Endodermal cell (in vitro differentiated cells): Measurements from ENCODE around the gene ANLN. TPM values are rescaled to one million over a fixed set of nuclear protein-coding genes. Genes with fewer than 3 reads are reported as not detected.
"Not testable (repeated sequence)": the region's sequence is repeated elsewhere in the genome, so short reads cannot be mapped to it uniquely, and the experiment has no call there.

ENCODE experiments used
- DNase-seq: peaks from one replicate; pipeline ENCODE4 v3.0.0-alpha.2; 2017
- H3K27ac ChIP-seq: 2 replicates; pipeline ENCODE4 v1.5.1; 2013; ENCODE audit warnings: mild to moderate bottlenecking, low read depth, low read length, moderate library complexity
- H3K27me3 ChIP-seq: 2 replicates; pipeline ENCODE4 v1.6.1; 2013; ENCODE audit warnings: mild to moderate bottlenecking, low read length, moderate library complexity; ENCODE audit not compliant: insufficient read depth, control insufficient read depth, poor library complexity, severe bottlenecking
- H3K36me3 ChIP-seq: 2 replicates; pipeline ENCODE4 v1.7.0; 2013; ENCODE audit warnings: mild to moderate bottlenecking, low read length, moderate library complexity; ENCODE audit not compliant: control insufficient read depth, insufficient read depth
- H3K4me1 ChIP-seq: one replicate; pipeline ENCODE4 v1.7.0; 2013; ENCODE audit warnings: low read length; ENCODE audit not compliant: control insufficient read depth, insufficient read depth
- H3K4me3 ChIP-seq: 2 replicates; pipeline ENCODE4 v1.5.1; 2013; ENCODE audit warnings: mild to moderate bottlenecking, low read length, moderate library complexity
- H3K9ac ChIP-seq: 2 replicates; pipeline ENCODE4 v1.6.1; 2013; ENCODE audit warnings: mild to moderate bottlenecking, low read length, moderate library complexity; ENCODE audit not compliant: poor library complexity, severe bottlenecking; ENCODE audit errors: extremely low read depth
- H3K9me3 ChIP-seq: 2 replicates; pipeline ENCODE4 v1.6.1; 2013; ENCODE audit warnings: mild to moderate bottlenecking, low read length, moderate library complexity; ENCODE audit not compliant: control insufficient read depth
- H3K27ac Mint-ChIP-seq: 2 replicates; pipeline ENCODE4 v1.8.0; 2020; ENCODE audit warnings: mixed read lengths
- H3K27me3 Mint-ChIP-seq: 2 replicates; pipeline ENCODE4 v1.8.0; 2021; ENCODE audit warnings: mild to moderate bottlenecking, mixed read lengths; ENCODE audit not compliant: insufficient read depth
- H3K36me3 Mint-ChIP-seq: 2 replicates; pipeline ENCODE4 v1.8.0; 2020; ENCODE audit warnings: low read depth, mixed read lengths
- H3K4me1 Mint-ChIP-seq: 2 replicates; pipeline ENCODE4 v1.8.0; 2020; ENCODE audit warnings: mixed read lengths
- H3K4me3 Mint-ChIP-seq: 2 replicates; pipeline ENCODE4 v1.8.0; 2020; ENCODE audit warnings: mild to moderate bottlenecking, moderate library complexity, mixed read lengths
- H3K9me3 Mint-ChIP-seq: 2 replicates; pipeline ENCODE4 v1.8.0; 2020; ENCODE audit warnings: mild to moderate bottlenecking, mixed read lengths
- CTCF ChIP-seq: fragments of 200-600 bp; sonication (generic); conservative IDR thresholded peaks from 2 replicates; pipeline ENCODE4 v1.5.0; 2021; ENCODE audit warnings: antibody characterized with exemption, mild to moderate bottlenecking
- WGBS, 2 experiments: methylation state at CpG; one replicate each; pipeline versions ENCODE4 v1.1.5 to v1.1.7; 2013; ENCODE audit warnings: missing lambda C conversion rate in 2 of 2, mixed read lengths in 1 of 2; ENCODE audit not compliant: insufficient coverage in 1 of 2, insufficient read length in 1 of 2; 5-methylcytosine and 5-hydroxymethylcytosine counted together
- total RNA-seq, 2 donors: library from RNA; stranded (reverse); fragmentation: NEBNext Ultra II Directional in 1 of 2; extraction: Animal tissue kit (Norgen Biotek cat#: 25700) in 1 of 2; gene quantifications; 2 replicates in 1 of 2; 3 replicates in 1 of 2; pipeline ENCODE4 v1.2.1, GENCODE V29; 2021

ANLN gene
- total RNA-seq, 2 donors from 2014 or later, result 78.6 to 138 TPM

GRCh38 chr7:36369171-36369570 is 20.5 kb upstream of the ANLN start:
- no peaks in the 10 kb centered on the region for H3K4me1 Mint-ChIP-seq
- Histone ChIP-seq H3K36me3 (no peaks in the 10 kb centered on the region), H3K9ac (no peak overlapping the region), H3K9me3 (no peaks in the 10 kb centered on the region), H3K27ac (no peak overlapping the region), H3K4me1 (no peaks in the 10 kb centered on the region), H3K4me3 (no peak overlapping the region), H3K27me3 (peaks cover 16% of the 10 kb centered on the region)
- no peak overlapping the region for H3K27ac Mint-ChIP-seq
- H3K36me3 Mint-ChIP-seq, result no peaks in the 10 kb centered on the region
- WGBS, 2 experiments, result 93% methylated on average over 1 of the region's 1 CpG; no CpG with 5 or more reads in 1 of the 2 experiments
- DNase-seq, result no peak
- no peak overlapping the region for H3K4me3 Mint-ChIP-seq
- H3K27me3 Mint-ChIP-seq, result peaks cover 49% of the 10 kb centered on the region
- no peak for TF ChIP-seq CTCF
- no peaks in the 10 kb centered on the region for H3K9me3 Mint-ChIP-seq

- peaks cover 40% of the 10 kb centered on the region for H3K27me3 Mint-ChIP-seq
- no peak overlapping the region for H3K27ac Mint-ChIP-seq
- DNase-seq, result no peak
- no peaks in the 10 kb centered on the region for H3K9me3 Mint-ChIP-seq
- no peak for TF ChIP-seq CTCF
- Histone ChIP-seq H3K27ac (no peak overlapping the region), H3K9me3 (no peaks in the 10 kb centered on the region), H3K4me3 (no peak overlapping the region), H3K4me1 (no peaks in the 10 kb centered on the region), H3K36me3 (no peaks in the 10 kb centered on the region), H3K9ac (no peak overlapping the region), H3K27me3 (peaks cover 16% of the 10 kb centered on the region)
- 94 to 100% methylated on average over 1 to 2 of the region's 2 CpGs for WGBS, 2 experiments
- H3K4me3 Mint-ChIP-seq, result no peak overlapping the region
- H3K4me1 Mint-ChIP-seq, result no peaks in the 10 kb centered on the region
- no peaks in the 10 kb centered on the region for H3K36me3 Mint-ChIP-seq
Observed at GRCh38 chr7:36370046-36370445, 19.6 kb upstream of the ANLN start.

- no peak overlapping the region for H3K27ac Mint-ChIP-seq
- Histone ChIP-seq H3K9me3 (no peaks in the 10 kb centered on the region), H3K36me3 (no peaks in the 10 kb centered on the region), H3K27me3 (no peaks in the 10 kb centered on the region), H3K9ac (no peak overlapping the region), H3K27ac (no peak overlapping the region), H3K4me1 (no peaks in the 10 kb centered on the region), H3K4me3 (no peak overlapping the region)
- peaks cover 34% of the 10 kb centered on the region for H3K27me3 Mint-ChIP-seq
- no peak for DNase-seq
- 76 to 94% methylated on average over 2 to 4 of the region's 4 CpGs for WGBS, 2 experiments
- no peaks in the 10 kb centered on the region for H3K4me1 Mint-ChIP-seq
- H3K36me3 Mint-ChIP-seq, result no peaks in the 10 kb centered on the region
- H3K9me3 Mint-ChIP-seq, result no peaks in the 10 kb centered on the region
- TF ChIP-seq CTCF, result no peak
- H3K4me3 Mint-ChIP-seq, result no peak overlapping the region
Observed at GRCh38 chr7:36372156-36372555, 17.5 kb upstream of the ANLN start.

GRCh38 chr7:36378555-36378954 is 11.1 kb upstream of the ANLN start:
- not testable (repeated sequence) for H3K4me1 ChIP-seq, H3K27ac ChIP-seq, H3K36me3 Mint-ChIP-seq, H3K9ac ChIP-seq, H3K4me1 Mint-ChIP-seq, H3K4me3 ChIP-seq, DNase-seq, H3K9me3 Mint-ChIP-seq, H3K27ac Mint-ChIP-seq, H3K36me3 ChIP-seq, H3K27me3 ChIP-seq, H3K4me3 Mint-ChIP-seq
- 88 to 91% methylated on average over 6 to 7 of the region's 7 CpGs for WGBS, 2 experiments
- H3K27me3 Mint-ChIP-seq, result peaks cover 15% of the 10 kb centered on the region
- H3K9me3 ChIP-seq, result peaks cover 11% of the 10 kb centered on the region
